HK-2 (cell line): ENCODE measurements around the gene GUCA2A.

Experiments used
- DNase-seq: peaks from one replicate; pipeline ENCODE4 v3.0.0-alpha.2; 2018; ENCODE audit not compliant: unreplicated experiment

Gene GUCA2A

DNA sequence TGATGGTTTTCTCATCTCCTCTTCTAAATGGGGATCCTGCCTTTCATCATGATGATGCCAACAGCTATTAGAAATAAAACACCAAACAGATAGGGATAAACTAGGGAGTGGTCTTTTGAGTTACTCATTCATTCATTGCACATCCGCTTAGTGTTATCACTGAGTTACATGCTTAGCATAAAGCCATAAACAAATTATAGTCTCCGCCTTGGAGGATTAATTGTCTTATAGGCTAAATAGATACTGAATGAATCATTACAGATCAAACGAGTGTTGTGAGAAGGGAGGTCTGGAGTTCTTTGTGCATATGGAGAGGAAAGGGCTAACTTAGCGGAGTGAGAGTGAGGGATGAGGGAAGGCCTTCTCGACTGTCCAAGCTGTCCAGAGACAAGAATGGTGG, 31.2 kb downstream of the GUCA2A start:
- DNase-seq = no peak

- no peak for DNase-seq
Measured at GRCh38 chr1:42130061-42130660, 34.4 kb downstream of the GUCA2A start.

GRCh38 chr1:42128964-42129363, 35.6 kb downstream of the GUCA2A start:
- DNase-seq = no peak

DNA sequence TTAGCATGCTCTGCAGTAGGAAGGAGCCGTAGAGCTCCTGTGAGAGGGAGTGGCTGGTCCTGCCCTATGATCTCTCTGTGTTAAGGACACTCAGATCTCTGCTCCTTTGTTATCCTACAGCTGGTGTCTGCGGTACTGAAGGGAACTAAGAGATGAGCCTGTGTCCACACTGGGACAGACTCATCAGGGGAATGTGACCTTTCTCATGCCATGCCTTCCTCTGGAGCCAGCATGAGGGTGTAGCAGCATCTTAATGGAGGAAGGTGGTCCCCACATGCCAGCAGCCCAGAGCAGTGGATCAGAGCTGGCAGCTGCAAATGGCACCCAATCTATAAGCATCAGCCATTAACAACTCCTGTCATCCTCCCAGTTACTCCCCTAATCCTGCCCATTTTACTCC, 36.0 kb downstream of the GUCA2A start:
- DNase-seq = no peak

DNA sequence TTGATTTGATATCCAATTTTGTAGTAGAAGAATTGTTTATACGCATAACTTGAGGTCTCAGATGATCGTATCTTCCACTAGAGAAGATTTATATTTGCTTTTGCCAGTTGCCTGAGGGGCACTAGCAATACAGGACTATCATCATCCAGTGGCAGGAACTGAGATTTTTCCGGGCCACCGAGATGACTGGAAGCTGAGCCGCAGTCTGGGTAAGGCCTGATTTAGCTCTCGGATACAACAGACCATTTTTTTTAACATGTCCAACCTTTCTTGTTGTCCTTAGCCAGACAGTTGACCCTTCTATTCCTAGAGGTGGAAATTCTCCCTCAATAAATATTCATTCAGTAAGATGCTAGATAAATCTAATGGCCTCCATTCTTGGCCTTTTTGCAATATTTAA, 36.8 kb downstream of the GUCA2A start:
- no peak for DNase-seq

DNA sequence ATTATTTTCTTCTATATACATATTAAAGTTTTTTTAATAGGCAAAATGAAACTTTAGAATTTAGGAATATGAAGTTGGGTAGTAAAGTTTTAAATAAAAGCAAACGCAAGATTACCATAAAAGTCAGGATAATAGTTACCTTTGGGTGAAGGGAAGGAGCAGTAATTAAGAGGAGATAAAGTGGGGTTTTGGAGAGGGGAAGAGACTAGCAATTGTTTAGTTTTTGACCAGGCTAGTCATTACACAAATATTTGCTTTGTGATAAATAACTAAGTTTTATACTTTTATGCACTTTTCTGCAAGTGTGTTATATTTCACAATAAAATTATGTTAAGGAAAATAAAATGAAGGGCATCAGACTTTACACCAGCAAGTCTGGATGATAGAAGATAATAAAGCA, 39.0 kb downstream of the GUCA2A start:
- no peak for DNase-seq

DNA sequence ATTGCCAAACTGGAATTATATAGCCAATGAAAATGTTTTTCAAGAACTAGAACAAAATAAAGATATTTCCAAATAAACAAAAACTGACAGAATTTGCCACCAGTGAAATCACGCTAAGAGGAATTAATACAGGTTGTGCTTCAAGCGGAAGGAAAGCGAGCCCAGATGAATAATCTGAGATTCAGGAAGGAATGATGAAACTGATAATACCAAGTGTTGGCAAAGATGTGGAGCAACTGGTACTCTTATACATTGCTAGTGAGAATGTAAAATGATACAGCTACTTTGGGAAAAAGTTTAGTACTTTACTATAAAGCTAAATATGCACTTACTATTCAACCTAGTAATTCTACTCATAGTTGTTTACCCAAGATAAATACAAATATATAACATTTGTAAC, 42.1 kb downstream of the GUCA2A start:
- no peak for DNase-seq

DNA sequence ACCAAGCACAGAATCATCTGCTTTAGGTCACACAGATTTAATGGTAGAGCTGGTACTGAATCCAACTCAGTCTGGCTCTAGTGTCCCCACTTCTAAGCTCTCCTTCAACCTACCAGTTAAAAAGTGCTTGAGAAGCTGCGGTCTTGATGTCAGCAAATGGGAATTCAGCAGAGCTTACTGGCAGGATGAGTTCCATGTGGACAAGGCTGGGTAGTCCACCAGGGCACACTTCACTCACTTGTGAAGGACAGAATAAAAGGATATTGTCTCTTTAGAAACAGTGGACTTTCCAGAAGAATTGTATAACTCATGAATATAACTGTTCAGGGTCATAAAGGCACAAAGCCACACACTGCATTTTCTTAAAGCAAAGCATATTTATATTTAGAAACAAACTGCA, 46.4 kb downstream of the GUCA2A start:
- DNase-seq = no peak

DNA sequence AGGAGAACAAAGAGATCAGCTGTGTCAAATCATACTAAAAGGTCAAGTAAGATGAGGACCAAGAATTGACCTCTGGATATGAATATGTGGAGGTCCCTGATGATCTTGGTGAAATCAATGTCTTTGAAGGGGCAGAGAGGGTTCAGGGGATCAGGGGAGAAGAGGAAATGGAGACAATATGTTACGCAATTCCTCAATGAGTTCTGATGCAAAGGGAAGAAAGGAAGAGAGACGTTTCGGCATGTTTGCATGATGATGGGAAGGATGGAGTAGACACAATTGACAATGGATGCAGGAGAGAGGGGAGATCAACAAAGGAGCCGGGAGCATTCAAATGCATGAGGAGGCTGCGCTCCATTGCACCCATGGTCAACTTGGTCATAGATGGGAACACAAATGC, 47.3 kb downstream of the GUCA2A start:
- DNase-seq = no peak

DNA sequence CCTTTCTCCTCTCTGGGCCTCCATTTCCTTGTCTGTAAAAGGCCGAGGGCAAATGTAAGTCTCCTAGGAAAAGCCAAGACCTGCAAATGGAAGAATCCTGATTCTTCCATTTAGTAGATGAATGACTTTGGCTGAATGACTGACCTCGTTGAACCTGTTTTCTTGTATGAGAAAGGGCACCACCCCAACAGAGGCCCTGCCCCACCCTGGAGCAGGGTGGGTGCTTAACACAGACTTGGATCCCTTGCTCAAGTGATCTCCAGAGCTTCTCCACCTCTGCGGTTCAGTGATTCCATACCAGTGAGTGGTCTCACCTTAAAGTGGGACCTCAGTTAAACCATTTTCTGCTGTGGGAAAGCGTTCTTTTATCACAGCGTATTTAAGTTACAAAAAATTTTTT, 50.3 kb downstream of the GUCA2A start:
- DNase-seq = no peak
